Measurements from ENCODE around the gene SERPINA5. TPM values are rescaled to one million over a fixed set of nuclear protein-coding genes. Genes with fewer than 3 reads are reported as not detected.

The SERPINA5 gene
- total and polyA plus RNA-seq, 2 donors (not counting 1 experiment from before 2014, with no cell fraction given) = not detected

Other genes with a start within 250 kb of the SERPINA5 start
- not detected in 2 replicates for gene SERPINA2, start 214.7 kb upstream of the SERPINA5 start, total RNA-seq
- gene SERPINA2, start 214.7 kb upstream of the SERPINA5 start, polyA plus RNA-seq = not detected in 2 replicates
- gene SERPINA1, start 192.8 kb upstream of the SERPINA5 start, total RNA-seq = under 0.01 TPM in 1 of 2 replicates, not detected in the other
- 0.10 and 0.39 TPM in 2 replicates for gene SERPINA1, start 192.8 kb upstream of the SERPINA5 start, polyA plus RNA-seq
- gene SERPINA11, start 128.6 kb upstream of the SERPINA5 start, total RNA-seq = not detected in 2 replicates
- not detected in 2 replicates for gene SERPINA11, start 128.6 kb upstream of the SERPINA5 start, polyA plus RNA-seq
- gene SERPINA9, start 105.2 kb upstream of the SERPINA5 start, total RNA-seq = not detected in 2 replicates
- not detected in 2 replicates for gene SERPINA9, start 105.2 kb upstream of the SERPINA5 start, polyA plus RNA-seq
- not detected in 2 replicates for gene SERPINA12, start 72.0 kb upstream of the SERPINA5 start, total RNA-seq
- not detected in 2 replicates for gene SERPINA12, start 72.0 kb upstream of the SERPINA5 start, polyA plus RNA-seq
- not detected in 2 replicates for gene SERPINA4, start 20.0 kb upstream of the SERPINA5 start, total RNA-seq
- gene SERPINA4, start 20.0 kb upstream of the SERPINA5 start, polyA plus RNA-seq = not detected in 2 replicates
- 0.50 and 7.2 TPM in 2 replicates for gene SERPINA3, start 31.0 kb downstream of the SERPINA5 start, total RNA-seq
- gene SERPINA3, start 31.0 kb downstream of the SERPINA5 start, polyA plus RNA-seq = 0.05 and 0.47 TPM in 2 replicates
- 0.17 and 0.51 TPM in 2 replicates for gene GSC, start 188.7 kb downstream of the SERPINA5 start, total RNA-seq
- gene GSC, start 188.7 kb downstream of the SERPINA5 start, polyA plus RNA-seq = 0.05 TPM in 1 of 2 replicates, not detected in the other

All from fibroblast of lung (primary cell).